Parathyroid adenoma (tissue), 2 donors: Measurements from ENCODE around the gene SHISA6.

Source experiments
- H2AFZ ChIP-seq: fragments of 300-600 bp; sonication (generic); one replicate; pipeline ENCODE4 v1.7.0; 2017; ENCODE audit warnings: antibody characterized with exemption, mild to moderate bottlenecking
- H3K27ac ChIP-seq: fragments of 300-600 bp; sonication (generic); one replicate; pipeline ENCODE4 v1.7.0; 2017
- H3K27me3 ChIP-seq: fragments of 300-600 bp; sonication (generic); one replicate; pipeline ENCODE4 v1.7.0; 2017; ENCODE audit warnings: low read length; ENCODE audit not compliant: control insufficient read depth, insufficient read depth
- H3K36me3 ChIP-seq: fragments of 300-600 bp; sonication (generic); one replicate; pipeline ENCODE4 v1.7.0; 2017; ENCODE audit warnings: low read length; ENCODE audit not compliant: control insufficient read depth, insufficient read depth
- H3K4me1 ChIP-seq: fragments of 300-600 bp; sonication (generic); one replicate; pipeline ENCODE4 v1.7.0; 2017; ENCODE audit warnings: control low read depth
- H3K4me2 ChIP-seq: fragments of 300-600 bp; sonication (generic); one replicate; pipeline ENCODE4 v1.7.0; 2017; ENCODE audit warnings: low read length
- H3K4me3 ChIP-seq: fragments of 300-600 bp; sonication (generic); one replicate; pipeline ENCODE4 v1.7.0; 2017; ENCODE audit warnings: low read depth, low read length
- H3K79me2 ChIP-seq: fragments of 300-600 bp; sonication (generic); one replicate; pipeline ENCODE4 v1.7.0; 2017; ENCODE audit warnings: control low read depth
- H3K9ac ChIP-seq: fragments of 300-600 bp; sonication (generic); one replicate; pipeline ENCODE4 v1.7.0; 2017; ENCODE audit warnings: mild to moderate bottlenecking
- H3K9me3 ChIP-seq: fragments of 300-600 bp; sonication (generic); one replicate; pipeline ENCODE4 v1.7.0; 2017; ENCODE audit warnings: low read length; ENCODE audit not compliant: control insufficient read depth
- TF ChIP-seq, protein P1 (sequence below): fragments of 300-600 bp; sonication (generic); IDR thresholded peaks from one replicate; pipeline ENCODE4 v1.7.0; 2017; ENCODE audit warnings: antibody characterized with exemption, mild to moderate bottlenecking
- donor health status: primary hyperparathyroidism.

The SHISA6 gene

DNA sequence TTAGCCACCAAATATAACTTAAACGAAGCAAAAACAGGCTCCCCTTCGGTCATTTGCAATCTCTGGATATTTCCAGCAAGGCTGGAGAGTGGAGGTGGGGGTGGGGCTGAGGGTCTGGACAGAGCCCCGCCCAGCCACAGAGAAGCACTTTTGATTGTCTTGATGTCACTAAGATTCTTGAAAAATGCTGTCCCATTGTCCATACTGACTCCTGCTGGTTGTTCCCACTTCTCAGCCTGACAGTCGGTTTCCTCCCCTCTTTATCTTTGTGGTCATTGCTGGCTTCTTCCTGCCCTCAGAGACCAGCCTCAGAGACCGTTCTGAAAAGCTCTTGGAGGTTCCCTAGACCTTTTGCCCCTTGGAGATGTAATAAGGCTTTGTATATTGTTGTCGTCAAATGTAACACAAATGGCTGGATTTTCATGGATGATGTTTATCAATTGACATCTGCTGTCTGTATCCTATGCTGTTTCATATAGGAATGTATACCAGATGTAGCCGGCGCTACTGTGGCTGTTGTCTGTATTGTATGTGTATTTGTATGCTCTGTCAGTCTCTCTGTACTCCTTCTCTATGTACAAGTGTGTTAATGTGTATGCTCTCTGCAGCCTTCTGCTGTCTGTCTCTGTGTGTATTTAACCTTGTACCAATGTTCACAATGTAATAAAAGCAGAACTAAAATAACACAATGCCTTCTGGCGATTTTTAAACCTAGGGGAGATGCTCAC, 262.5 kb downstream of the SHISA6 start:
- H3K79me2 ChIP-seq = no peaks in the 10 kb centered on the region
- H3K9me3 ChIP-seq = no peaks in the 10 kb centered on the region
- no peak overlapping the region for H2AFZ ChIP-seq
- H3K4me2 ChIP-seq = no peak overlapping the region
- H3K4me3 ChIP-seq = no peak overlapping the region
- TF ChIP-seq, protein P1, sequence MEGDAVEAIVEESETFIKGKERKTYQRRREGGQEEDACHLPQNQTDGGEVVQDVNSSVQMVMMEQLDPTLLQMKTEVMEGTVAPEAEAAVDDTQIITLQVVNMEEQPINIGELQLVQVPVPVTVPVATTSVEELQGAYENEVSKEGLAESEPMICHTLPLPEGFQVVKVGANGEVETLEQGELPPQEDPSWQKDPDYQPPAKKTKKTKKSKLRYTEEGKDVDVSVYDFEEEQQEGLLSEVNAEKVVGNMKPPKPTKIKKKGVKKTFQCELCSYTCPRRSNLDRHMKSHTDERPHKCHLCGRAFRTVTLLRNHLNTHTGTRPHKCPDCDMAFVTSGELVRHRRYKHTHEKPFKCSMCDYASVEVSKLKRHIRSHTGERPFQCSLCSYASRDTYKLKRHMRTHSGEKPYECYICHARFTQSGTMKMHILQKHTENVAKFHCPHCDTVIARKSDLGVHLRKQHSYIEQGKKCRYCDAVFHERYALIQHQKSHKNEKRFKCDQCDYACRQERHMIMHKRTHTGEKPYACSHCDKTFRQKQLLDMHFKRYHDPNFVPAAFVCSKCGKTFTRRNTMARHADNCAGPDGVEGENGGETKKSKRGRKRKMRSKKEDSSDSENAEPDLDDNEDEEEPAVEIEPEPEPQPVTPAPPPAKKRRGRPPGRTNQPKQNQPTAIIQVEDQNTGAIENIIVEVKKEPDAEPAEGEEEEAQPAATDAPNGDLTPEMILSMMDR = no peak
- no peak overlapping the region for H3K27ac ChIP-seq
- H3K4me1 ChIP-seq = peaks cover 6% of the 10 kb centered on the region
- H3K36me3 ChIP-seq = no peaks in the 10 kb centered on the region
- no peaks in the 10 kb centered on the region for H3K27me3 ChIP-seq
- no peak overlapping the region for H3K9ac ChIP-seq

- TF ChIP-seq, protein P1 = no peak
- Histone ChIP-seq H3K27me3 (no peaks in the 10 kb centered on the region), H3K9ac (no peak overlapping the region), H3K4me3 (no peak overlapping the region), H3K27ac (no peak overlapping the region), H2AFZ (no peak overlapping the region), H3K4me2 (no peak overlapping the region), H3K9me3 (no peaks in the 10 kb centered on the region), H3K79me2 (no peaks in the 10 kb centered on the region), H3K36me3 (no peaks in the 10 kb centered on the region), H3K4me1 (no peaks in the 10 kb centered on the region)
Observed at GRCh38 chr17:11506635-11507034, 265.6 kb downstream of the SHISA6 start.

- no peak overlapping the region for H3K27ac ChIP-seq
- H3K4me1 ChIP-seq = peaks cover 9% of the 10 kb centered on the region
- no peak overlapping the region for H2AFZ ChIP-seq
- no peak overlapping the region for H3K4me2 ChIP-seq
- no peak overlapping the region for H3K9ac ChIP-seq
- no peaks in the 10 kb centered on the region for H3K79me2 ChIP-seq
- TF ChIP-seq, protein P1 = no peak
- H3K27me3 ChIP-seq = no peaks in the 10 kb centered on the region
- H3K36me3 ChIP-seq = no peaks in the 10 kb centered on the region
- no peaks in the 10 kb centered on the region for H3K9me3 ChIP-seq
- no peak overlapping the region for H3K4me3 ChIP-seq
Observed at GRCh38 chr17:11511696-11512095, 270.7 kb downstream of the SHISA6 start.

- Histone ChIP-seq H3K79me2 (no peaks in the 10 kb centered on the region), H3K36me3 (no peaks in the 10 kb centered on the region), H3K27me3 (no peaks in the 10 kb centered on the region), H3K9me3 (no peaks in the 10 kb centered on the region), H3K4me2 (no peak overlapping the region), H3K4me1 (peaks cover 9% of the 10 kb centered on the region), H3K27ac (no peak overlapping the region), H2AFZ (no peak overlapping the region), H3K9ac (no peak overlapping the region), H3K4me3 (no peak overlapping the region)
- TF ChIP-seq, protein P1 = no peak
Observed at GRCh38 chr17:11514565-11514964, 273.6 kb downstream of the SHISA6 start.
